Small intestine (tissue), 7 donors: ENCODE measurements around the gene TRUB2. TPM values are rescaled to one million over a fixed set of nuclear protein-coding genes. Genes with fewer than 3 reads are reported as not detected.

Source experiments
- DNase-seq, 2 donors: peaks; one replicate each; pipeline versions ENCODE4 v3.0.0 to v3.0.0-alpha.2; 2013
- FAIRE-seq: peaks from 2 replicates; lab custom pipeline; 2012; peaks lifted over from hg19 to GRCh38; lab: Jason Lieb, UNC
- H3K27ac ChIP-seq, 3 donors: one replicate each; pipeline ENCODE4 v1.5.1; 2013; ENCODE audit warnings: low read length in 2 of 3, mild to moderate bottlenecking in 2 of 3, control low read depth in 1 of 3, inconsistent platforms in 1 of 3, low read depth in 1 of 3, moderate library complexity in 1 of 3
- H3K27me3 ChIP-seq, 3 donors: one replicate each; pipeline ENCODE4 v1.6.1; 2013; ENCODE audit warnings: low read length in 3 of 3, inconsistent platforms in 1 of 3; ENCODE audit not compliant: control insufficient read depth in 3 of 3, insufficient read depth in 3 of 3
- H3K36me3 ChIP-seq, 3 donors: one replicate each; pipeline ENCODE4 v1.6.1; 2013; ENCODE audit warnings: low read length in 3 of 3, inconsistent platforms in 1 of 3, low read depth in 1 of 3, mild to moderate bottlenecking in 1 of 3, moderate library complexity in 1 of 3; ENCODE audit not compliant: control insufficient read depth in 3 of 3, insufficient read depth in 2 of 3
- H3K4me1 ChIP-seq, 3 donors: one replicate each; pipeline ENCODE4 v1.6.1; 2013; ENCODE audit warnings: low read length in 2 of 3, inconsistent platforms in 1 of 3, low read depth in 1 of 3, mild to moderate bottlenecking in 1 of 3, moderate library complexity in 1 of 3; ENCODE audit not compliant: control insufficient read depth in 3 of 3, insufficient read depth in 2 of 3
- H3K4me3 ChIP-seq, 3 donors: one replicate each; pipeline ENCODE4 v1.5.1; 2013; ENCODE audit warnings: low read length in 3 of 3, control low read depth in 1 of 3, inconsistent platforms in 1 of 3, low read depth in 1 of 3, mild to moderate bottlenecking in 1 of 3, moderate library complexity in 1 of 3
- H3K9me3 ChIP-seq, 2 donors: one replicate each; pipeline ENCODE4 v1.6.1; 2013; ENCODE audit warnings: low read depth in 1 of 2, low read length in 1 of 2; ENCODE audit not compliant: control insufficient read depth in 2 of 2, insufficient read depth in 1 of 2
- WGBS, 3 donors: extraction: QIAGEN DNeasy Blood & Tissue Kit; methylation state at CpG; one replicate each; pipeline ENCODE4 v1.1.7; 2013; 5-methylcytosine and 5-hydroxymethylcytosine counted together
- polyA plus RNA-seq, 4 donors: library from polyadenylated mRNA; stranded (reverse) in 3 of 4; unstranded in 1 of 4; fragments of 200-250 nt in 3 of 4; fragments of 120-200 nt in 1 of 4; gene quantifications; one replicate each; pipeline versions ENCODE4 v1.2.1 to v1.2.3, GENCODE V29; 2013
- donor health status: healthy with polysubstance abuse.
- donor health status: control.
- donor health status: control.
- donor health status: Bipolar disorder and iron deficiency.
- donor health status: healthy.

TRUB2 gene
- polyA plus RNA-seq, 4 donors: 17.0 to 35.3 (median 24.5) TPM

- WGBS, 3 donors: 41 to 67% (median 56%) methylated on average over 2 of the region's 2 CpGs
- Histone ChIP-seq H3K4me3 (no peak overlapping the region), H3K9me3 (no peaks in the 10 kb centered on the region), H3K27ac (peak overlapping the region in 1 of 3 donors; percentile 43), H3K36me3 (peaks cover 12 to 87% (median 27%) of the 10 kb centered on the region in 3 donors), H3K4me1 (no peaks in the 10 kb centered on the region), H3K27me3 (no peaks in the 10 kb centered on the region)
- FAIRE-seq (no peak), DNase-seq (peak in 1 of 2 donors; percentile 52)
Observed at GRCh38 chr9:128349125-128349524, 26.9 kb upstream of the TRUB2 start.

GRCh38 chr9:128344931-128345605 is 22.8 kb upstream of the TRUB2 start:
- WGBS, 3 donors: 95 to 96% (median 95%) methylated on average over 28 of the region's 28 CpGs
- no peaks in the 10 kb centered on the region for H3K27me3 ChIP-seq
- FAIRE-seq (no peak), DNase-seq (no peak)
- no peak overlapping the region for H3K27ac ChIP-seq
- H3K36me3 ChIP-seq: peaks cover 14 to 76% (median 20%) of the 10 kb centered on the region in 3 donors
- H3K9me3 ChIP-seq: no peaks in the 10 kb centered on the region
- peaks cover 0 to 11% (median 0%) of the 10 kb centered on the region in 3 donors for H3K4me1 ChIP-seq
- no peak overlapping the region for H3K4me3 ChIP-seq

- no peaks in the 10 kb centered on the region for H3K9me3 ChIP-seq
- no peak overlapping the region for H3K4me3 ChIP-seq
- peaks cover 11 to 64% (median 14%) of the 10 kb centered on the region in 3 donors for H3K36me3 ChIP-seq
- FAIRE-seq: no peak
- no peaks in the 10 kb centered on the region for H3K27me3 ChIP-seq
- H3K4me1 ChIP-seq: peaks cover 0 to 11% (median 0%) of the 10 kb centered on the region in 3 donors
- H3K27ac ChIP-seq: no peak overlapping the region
- no peak for DNase-seq
- WGBS, 3 donors: 95 to 97% (median 96%) methylated on average over 4 of the region's 4 CpGs
Observed at GRCh38 chr9:128343855-128344254, 21.6 kb upstream of the TRUB2 start.

GRCh38 chr9:128342971-128343680 is 20.9 kb upstream of the TRUB2 start:
- H3K27me3 ChIP-seq: no peaks in the 10 kb centered on the region
- H3K27ac ChIP-seq: peak overlapping the region in 1 of 3 donors; percentile 46
- FAIRE-seq: no peak
- H3K36me3 ChIP-seq: peaks cover 7 to 57% (median 11%) of the 10 kb centered on the region in 3 donors
- peaks cover 0 to 11% (median 0%) of the 10 kb centered on the region in 3 donors for H3K4me1 ChIP-seq
- no peaks in the 10 kb centered on the region for H3K9me3 ChIP-seq
- no peak overlapping the region for H3K4me3 ChIP-seq
- 82 to 87% (median 82%) methylated on average over 7 to 8 of the region's 8 CpGs for WGBS, 3 donors
- DNase-seq: peak; percentile 43 to 79

GRCh38 chr9:128341435-128341849 is 19.2 kb upstream of the TRUB2 start:
- H3K27ac ChIP-seq: peak overlapping the region; percentile 83 to 93 (median 89)
- no peaks in the 10 kb centered on the region for H3K27me3 ChIP-seq
- no peaks in the 10 kb centered on the region for H3K9me3 ChIP-seq
- WGBS, 3 donors: 24 to 31% (median 28%) methylated on average over 12 to 13 of the region's 13 CpGs
- FAIRE-seq (no peak), DNase-seq (peak; percentile 84 to 90)
- H3K4me1 ChIP-seq: peaks cover 0 to 11% (median 0%) of the 10 kb centered on the region in 3 donors
- peaks cover 7 to 43% (median 8%) of the 10 kb centered on the region in 3 donors for H3K36me3 ChIP-seq
- H3K4me3 ChIP-seq: peak overlapping the region in 2 of 3 donors; percentile 61 to 93

GRCh38 chr9:128340691-128341434 is 18.6 kb upstream of the TRUB2 start:
- 1 to 2% (median 1%) methylated on average over 25 to 48 of the region's 48 CpGs for WGBS, 3 donors
- Histone ChIP-seq H3K9me3 (no peaks in the 10 kb centered on the region), H3K4me1 (peaks cover 0 to 11% (median 0%) of the 10 kb centered on the region in 3 donors), H3K27ac (peak overlapping the region; percentile 83 to 93 (median 89)), H3K4me3 (peak overlapping the region; percentile 61 to 93 (median 78)), H3K36me3 (peaks cover 7 to 38% (median 9%) of the 10 kb centered on the region in 3 donors), H3K27me3 (no peaks in the 10 kb centered on the region)
- no peak for FAIRE-seq
- DNase-seq: no peak

GRCh38 chr9:128339761-128340690 is 17.8 kb upstream of the TRUB2 start, which contains the start of gene SLC27A4:
Gene SLC27A4, plus strand, starts transcription at chr9:128340527. Its CDS starts 2,606 bp downstream, at chr9:128343133.
- no peak for FAIRE-seq
- WGBS, 3 donors: 2 to 5% (median 4%) methylated on average over 37 to 75 of the region's 75 CpGs
- H3K4me1 ChIP-seq: peaks cover 0 to 11% (median 0%) of the 10 kb centered on the region in 3 donors

More at GRCh38 chr9:128339761-128340690, 17.8 kb upstream of the TRUB2 start, which contains the start of gene SLC27A4:
- peaks cover 4 to 32% (median 8%) of the 10 kb centered on the region in 3 donors for H3K36me3 ChIP-seq
- peak within 1 kb of the TSS; percentile 83 to 93 (median 89) for H3K27ac ChIP-seq
- peak within 1 kb of the TSS; percentile 61 to 93 (median 78) for H3K4me3 ChIP-seq
- no peaks in the 10 kb centered on the region for H3K27me3 ChIP-seq
- DNase-seq: peak; percentile 89 to 93
- H3K9me3 ChIP-seq: no peaks in the 10 kb centered on the region
